Fibroblast of the conjunctiva (primary cell): Measurements from ENCODE around the gene ZNF710.

Source experiments
- DNase-seq: peaks from one replicate; pipeline ENCODE4 v3.0.0-alpha.2; 2010; ENCODE audit warnings: low read depth

ZNF710 gene

GRCh38 chr15:90018216-90018831, 17.2 kb downstream of the ZNF710 start:
- DNase-seq = no peak

DNA sequence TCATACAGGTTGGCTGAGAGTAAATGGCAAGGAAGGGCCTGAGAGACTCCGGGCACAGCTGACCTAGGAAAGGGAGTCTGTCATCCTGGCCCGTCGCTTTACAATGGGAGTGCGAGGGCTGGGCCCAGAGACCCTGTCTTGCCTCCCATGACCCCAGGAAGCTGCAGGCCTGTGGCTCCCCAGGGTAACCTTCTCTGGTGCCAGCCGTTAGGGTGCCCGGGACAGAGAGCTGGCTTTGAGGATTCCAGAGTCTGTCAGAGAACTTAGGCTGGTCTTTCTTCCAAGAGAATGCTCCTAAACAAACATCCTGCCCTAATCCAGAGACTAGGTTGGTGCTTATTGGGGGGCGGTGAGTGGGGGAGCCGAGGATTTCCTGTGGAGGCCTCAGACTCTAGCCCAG, 18.5 kb downstream of the ZNF710 start:
- no peak for DNase-seq

DNA sequence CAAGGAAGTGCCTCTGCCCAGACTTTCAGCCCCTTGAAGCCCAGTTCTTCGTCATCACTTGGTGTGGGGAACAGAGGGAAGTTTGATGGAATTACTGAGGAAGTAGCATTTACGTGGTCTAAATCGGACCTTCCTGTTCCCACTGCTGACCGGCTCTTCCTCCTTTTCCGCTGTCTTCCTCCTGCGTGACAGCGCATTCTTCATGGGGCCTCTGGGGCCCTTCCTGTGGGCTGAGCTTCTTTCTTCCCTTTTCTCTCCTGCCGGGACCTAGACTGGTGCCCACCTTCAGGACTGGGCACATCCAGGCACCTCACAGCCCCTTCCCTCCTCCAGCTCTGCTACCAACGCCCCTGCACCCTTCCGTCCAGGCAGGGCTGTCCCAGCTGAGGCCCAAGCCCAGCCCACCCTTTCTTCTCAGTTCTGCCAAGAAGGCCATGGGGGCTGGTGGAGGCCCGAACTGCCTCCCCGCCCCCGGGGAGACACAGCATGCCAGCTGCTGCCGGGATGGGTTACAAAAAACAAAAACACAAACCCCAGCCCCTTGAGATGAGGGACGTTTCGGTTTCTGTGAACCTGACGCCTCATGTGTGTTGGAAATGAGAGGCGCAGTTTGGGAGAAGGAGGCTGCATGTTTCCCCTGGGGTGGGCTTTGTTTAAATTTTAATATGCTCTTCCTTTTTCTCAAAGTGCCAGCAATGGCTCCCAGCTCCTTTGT, 19.1 kb downstream of the ZNF710 start:
- no peak for DNase-seq

DNA sequence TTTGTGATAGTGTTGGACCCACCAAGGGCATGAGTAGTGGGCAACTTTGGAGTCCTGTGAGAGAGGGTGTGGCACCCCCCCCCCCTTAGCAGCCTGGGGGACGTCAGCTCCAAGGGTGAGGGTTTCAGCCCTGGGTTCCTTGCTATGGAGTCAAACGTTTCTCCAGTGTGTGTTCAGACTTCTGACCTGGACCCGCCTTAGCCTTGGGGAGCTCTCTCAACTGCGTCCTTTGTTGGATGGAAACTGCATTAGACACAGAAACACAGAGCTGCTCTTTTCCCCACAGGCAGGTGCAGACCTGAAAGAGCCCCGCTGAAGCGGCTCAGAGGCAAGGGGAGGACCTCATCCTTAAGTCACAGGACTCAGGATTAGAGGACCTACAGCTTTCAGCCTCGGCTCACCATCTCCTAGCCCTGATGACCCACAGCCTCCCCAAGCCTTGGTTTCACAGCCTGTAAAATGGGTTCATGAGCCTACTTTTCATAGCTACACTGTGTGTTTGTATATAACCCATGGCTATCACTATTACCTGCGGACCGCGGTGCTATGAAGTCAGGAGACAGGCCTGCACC, 19.9 kb downstream of the ZNF710 start:
- DNase-seq = no peak

GRCh38 chr15:90022345-90022744, 21.2 kb downstream of the ZNF710 start:
- DNase-seq = no peak

DNA sequence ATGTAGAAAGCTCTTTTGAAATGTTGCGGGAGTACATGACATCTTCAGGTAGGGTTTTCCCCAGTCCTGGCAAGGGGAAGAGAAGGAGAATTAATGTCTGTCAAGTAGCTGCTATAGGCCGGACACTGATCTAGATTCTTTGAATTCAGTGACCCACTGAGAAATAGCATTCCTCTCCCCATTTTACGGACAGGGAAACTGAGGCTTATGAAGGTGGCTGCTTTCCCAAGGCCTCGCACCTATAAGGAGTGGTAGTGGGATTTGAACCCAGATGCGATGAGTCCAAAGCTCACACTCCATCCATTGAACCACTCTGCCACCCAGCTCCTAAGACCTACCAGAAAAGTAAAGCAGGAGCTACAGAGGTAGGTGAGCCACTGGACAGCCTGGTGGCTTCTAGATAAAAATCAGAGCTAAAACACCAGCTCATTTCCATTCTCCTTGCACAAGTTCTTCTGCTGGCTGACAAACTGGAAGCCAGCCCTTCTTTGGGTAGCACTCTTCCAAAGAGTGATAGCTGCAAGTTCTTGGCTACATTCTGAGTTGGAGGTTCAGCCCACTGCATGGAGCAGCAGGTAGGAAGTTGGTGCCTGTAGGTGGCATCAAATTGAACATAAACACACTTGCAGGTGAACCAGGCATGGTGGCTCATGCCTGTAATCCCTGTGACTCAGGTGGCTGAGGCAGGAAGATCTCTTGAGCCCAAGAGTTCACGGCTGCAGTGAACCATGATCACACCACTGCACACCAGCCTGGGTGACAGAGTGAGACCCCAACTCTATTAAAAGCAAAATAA, 22.0 kb downstream of the ZNF710 start:
- no peak for DNase-seq

DNA sequence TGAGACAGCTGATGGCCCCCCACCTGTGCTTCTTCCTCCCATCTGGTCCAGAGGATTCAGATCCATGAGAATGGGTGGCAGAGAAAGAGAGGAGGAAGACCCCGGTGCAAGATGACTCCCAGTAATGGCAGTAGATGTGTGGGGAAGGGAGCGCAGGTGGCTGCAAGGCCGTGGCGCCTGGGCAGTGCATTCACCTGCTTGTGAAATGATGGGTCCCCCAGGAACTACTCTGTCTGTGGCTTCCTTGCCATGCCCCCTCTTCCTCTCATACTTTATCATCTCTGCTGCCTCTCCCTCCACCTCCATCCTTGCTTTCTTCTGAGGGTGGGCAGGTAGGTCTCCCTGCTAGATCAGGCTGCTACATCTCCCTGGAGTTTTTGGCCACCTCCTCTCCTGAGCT, 23.3 kb downstream of the ZNF710 start:
- DNase-seq = no peak

GRCh38 chr15:90025489-90026033, 24.4 kb downstream of the ZNF710 start:
- no peak for DNase-seq

- DNase-seq = no peak
Measured at GRCh38 chr15:90028376-90028944, 27.3 kb downstream of the ZNF710 start.

DNA sequence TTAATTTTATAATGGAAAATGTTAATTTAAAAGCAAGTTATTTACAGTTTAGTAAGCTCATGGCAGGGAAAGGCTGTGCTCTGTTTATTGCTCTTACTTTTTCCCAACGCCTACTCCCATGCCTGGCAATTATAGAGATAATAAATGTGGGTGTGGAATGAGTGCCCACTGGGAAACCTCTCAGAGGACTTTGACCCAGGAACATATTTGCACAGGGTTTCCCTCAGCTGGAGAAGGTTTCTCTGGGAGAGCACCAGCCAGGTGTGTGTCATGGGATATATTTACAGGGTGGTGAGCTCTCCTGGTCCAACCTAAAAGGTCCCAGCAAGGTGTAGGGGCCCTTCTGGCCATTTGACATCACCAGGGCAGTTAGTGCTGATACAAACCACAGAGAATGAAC, 27.9 kb downstream of the ZNF710 start:
- no peak for DNase-seq

GRCh38 chr15:90030376-90030775, 29.3 kb downstream of the ZNF710 start:
- no peak for DNase-seq

DNA sequence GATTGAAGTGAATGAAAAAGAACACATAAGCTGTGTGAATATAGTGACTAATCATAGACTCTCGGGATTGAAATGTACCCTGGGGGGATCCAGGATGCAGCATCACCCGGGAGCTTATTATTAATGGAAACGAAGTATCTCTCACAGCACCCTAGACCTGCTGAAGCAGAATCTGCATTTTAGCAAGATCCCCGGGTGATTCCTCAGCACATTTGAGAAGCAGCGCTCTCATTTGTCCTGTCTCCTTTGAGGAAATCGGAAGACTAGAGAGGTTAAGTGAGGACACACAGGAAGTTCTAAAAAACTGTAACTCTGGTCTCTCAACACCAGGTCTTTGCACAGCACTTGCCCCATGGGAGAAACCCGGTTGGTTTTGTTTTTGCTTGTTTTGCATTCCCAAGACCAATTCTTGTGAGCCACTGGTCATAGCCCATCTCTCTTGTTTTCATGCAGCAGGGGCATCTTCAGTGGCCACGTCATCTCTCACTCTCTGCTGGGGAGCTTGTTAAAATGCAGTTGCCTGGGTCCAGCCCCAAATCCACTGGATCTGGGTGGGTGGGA, 30.2 kb downstream of the ZNF710 start:
- peak; percentile 28 for DNase-seq

GRCh38 chr15:90033006-90033405, 31.9 kb downstream of the ZNF710 start:
- no peak for DNase-seq

- no peak for DNase-seq
Measured at GRCh38 chr15:90033448-90033847, 32.3 kb downstream of the ZNF710 start.

DNA sequence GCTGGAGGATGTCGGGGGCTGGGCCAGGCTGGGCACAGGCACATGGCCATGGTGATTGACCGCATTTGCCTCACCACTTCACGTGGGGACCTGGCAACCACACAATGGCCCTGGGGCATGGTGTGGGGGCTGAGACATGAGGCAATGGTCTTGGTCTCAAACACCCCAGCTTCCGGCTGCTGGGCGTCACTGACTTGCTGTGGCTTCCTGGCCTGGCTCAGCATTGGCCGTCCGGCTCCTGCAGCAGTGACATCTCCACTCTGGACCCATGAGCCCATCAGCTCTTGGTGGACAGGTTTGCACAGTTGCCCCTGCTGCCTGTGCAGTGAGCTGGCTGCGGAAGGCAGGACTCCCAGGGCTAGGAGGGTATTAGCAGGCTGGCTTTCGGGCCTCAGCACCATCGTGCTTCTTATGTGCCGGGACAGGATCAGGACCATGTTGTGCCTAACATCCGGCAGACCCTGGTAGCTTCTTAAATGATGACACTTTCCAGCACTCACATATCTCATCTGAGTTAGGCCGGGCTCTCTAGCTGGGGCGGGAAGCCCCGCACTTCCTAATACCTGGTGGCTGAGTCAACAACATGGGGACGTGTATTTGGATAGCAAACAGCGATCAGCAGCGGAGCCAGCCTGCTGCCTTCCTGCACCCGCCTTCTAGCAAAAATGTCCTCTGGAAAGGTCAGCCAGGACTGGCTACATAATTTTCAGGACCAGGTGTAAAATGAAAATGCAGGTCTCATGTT, 34.1 kb downstream of the ZNF710 start:
- no peak for DNase-seq

DNA sequence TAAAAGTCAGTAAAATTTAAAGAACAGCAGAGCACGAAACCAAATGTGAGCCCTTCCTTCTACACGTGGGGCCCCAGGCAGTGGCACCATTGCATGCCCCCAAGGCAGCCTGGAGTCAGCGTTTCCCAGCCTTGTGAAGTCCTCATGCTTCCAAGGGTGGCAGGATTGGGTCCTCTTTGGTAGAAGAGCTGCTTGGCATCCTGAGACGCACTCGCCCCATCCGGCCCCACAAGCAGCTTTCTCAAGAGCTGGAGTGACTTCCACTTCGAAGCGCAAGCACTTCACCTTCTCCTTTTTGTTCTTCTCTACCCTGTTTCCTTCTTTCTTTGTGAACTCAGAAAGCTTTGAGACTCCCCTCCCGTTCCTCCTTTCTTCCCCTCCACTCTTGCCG, 34.7 kb downstream of the ZNF710 start:
- no peak for DNase-seq

DNA sequence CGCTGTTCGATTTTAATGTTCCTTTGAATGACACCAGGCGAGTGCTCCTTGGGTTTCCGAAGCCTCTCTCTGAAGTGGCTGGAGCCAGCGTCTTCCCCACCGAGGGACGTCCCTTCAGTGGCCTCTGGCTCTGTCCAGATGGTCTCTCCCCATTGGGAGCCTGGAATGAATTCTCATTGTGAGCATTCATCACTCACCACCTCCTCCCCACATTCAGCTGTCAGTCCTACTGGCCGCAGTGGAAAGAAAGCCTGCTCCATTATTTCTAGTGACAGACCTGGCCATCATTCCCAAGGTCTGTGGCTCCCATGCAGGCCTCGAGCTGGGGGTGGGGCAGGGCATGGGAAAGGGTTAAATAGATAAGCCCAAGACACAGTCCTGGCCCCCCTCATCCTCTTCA, 35.2 kb downstream of the ZNF710 start:
- DNase-seq = no peak

GRCh38 chr15:90036806-90037510, 35.8 kb downstream of the ZNF710 start:
- DNase-seq = no peak

DNA sequence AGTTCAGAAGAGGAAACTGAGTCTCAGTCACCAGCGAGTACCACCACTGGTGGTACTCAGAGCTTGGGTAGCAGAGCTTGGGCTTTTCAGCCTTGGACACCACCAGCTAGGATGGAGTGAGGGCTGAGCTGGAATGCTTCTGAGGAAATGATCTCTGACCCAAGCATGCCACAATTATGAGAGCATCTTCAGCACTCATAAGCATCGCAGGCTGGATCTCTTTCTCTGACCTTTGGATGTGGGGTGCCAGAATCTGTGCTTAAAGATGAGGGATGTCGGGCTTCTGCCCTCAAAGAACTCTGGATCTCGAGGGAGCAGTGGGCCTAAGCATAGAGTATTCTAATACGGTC, 36.4 kb downstream of the ZNF710 start:
- DNase-seq = no peak

DNA sequence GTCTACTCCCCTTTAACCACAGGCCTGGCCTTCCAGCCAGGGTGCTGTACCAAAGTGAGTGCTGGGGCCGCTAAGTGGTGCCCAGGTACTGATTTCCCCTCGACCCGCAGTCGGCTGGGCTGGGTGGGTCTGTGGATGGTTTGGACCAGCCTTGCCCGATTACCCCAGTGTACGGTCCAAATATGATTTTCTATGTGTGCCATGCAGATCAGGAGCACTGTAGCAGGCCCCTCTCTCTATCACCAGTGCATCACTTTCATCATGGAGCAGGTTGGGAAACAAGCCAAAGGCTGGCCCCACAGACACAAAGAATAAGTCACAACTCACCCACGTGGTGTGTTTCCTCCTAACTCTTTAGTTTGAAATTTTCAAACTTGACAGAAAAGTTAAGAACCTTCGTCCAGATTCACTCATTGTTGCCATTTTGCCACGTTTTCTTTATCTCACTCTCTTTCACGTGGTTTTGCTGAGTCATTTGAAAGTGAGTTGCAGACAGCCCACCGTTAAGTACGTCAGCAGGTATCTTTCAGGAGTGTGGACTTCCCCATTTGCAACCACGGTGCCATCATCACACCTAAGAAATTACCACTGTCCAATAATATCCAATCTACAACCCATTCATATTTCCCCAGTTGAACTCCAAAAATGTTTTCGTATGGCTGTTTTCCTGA, 37.0 kb downstream of the ZNF710 start:
- DNase-seq = no peak
